GM12801 (cell line): Measurements from ENCODE around the gene RBPMS2.

Experiments
- TF ChIP-seq, protein P1 (sequence below): IDR thresholded peaks from one replicate; pipeline ENCODE4 v1.5.1; 2011; ENCODE audit warnings: control low read depth; ENCODE audit not compliant: insufficient read length; ENCODE audit errors: extremely low read depth

The RBPMS2 gene

DNA sequence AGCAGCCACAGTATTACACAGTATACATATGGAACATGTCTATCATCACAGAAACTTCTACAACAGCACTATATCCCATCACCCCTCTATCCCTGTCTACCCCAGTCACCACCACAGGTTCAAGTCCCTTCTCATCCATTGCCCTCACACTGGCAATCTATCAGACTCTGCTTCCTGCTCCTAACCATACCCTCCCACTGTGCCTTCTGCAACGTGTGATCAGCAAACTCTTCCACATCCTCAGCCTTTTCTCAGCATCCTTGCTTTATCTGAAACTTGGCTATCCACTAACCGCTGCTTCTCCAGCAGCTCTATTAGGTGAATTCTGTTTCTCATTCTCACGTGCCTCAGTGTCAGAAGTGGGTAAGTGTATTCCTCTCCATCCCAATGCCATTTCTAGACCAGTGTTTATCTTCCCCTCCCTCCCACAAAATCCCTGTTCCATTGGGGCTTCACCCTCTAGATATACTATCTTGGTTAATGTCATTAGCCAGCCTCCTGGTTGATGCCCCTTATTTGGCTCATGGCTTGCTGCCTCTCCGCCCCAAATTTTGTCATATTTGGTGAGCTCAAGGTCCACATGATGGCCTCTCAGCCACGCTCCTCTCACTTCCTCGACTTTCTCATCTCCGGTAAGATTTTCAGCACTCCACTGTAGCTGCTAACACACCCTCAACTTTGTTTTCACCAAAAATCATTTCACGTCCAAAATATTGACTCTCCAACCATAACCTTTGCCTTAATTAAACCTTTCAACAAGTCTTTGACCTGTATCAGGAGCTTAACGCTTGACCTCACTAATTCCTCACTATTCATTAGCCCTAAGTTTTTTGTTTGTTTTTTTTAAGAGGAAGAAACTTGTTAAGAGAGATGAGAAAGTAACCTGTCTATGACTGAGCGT, 69.1 kb downstream of the RBPMS2 start:
- TF ChIP-seq, protein P1, sequence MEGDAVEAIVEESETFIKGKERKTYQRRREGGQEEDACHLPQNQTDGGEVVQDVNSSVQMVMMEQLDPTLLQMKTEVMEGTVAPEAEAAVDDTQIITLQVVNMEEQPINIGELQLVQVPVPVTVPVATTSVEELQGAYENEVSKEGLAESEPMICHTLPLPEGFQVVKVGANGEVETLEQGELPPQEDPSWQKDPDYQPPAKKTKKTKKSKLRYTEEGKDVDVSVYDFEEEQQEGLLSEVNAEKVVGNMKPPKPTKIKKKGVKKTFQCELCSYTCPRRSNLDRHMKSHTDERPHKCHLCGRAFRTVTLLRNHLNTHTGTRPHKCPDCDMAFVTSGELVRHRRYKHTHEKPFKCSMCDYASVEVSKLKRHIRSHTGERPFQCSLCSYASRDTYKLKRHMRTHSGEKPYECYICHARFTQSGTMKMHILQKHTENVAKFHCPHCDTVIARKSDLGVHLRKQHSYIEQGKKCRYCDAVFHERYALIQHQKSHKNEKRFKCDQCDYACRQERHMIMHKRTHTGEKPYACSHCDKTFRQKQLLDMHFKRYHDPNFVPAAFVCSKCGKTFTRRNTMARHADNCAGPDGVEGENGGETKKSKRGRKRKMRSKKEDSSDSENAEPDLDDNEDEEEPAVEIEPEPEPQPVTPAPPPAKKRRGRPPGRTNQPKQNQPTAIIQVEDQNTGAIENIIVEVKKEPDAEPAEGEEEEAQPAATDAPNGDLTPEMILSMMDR, result no peak

GRCh38 chr15:64705006-64705405, 70.4 kb downstream of the RBPMS2 start:
- TF ChIP-seq, protein P1, result no peak

GRCh38 chr15:64703632-64703959, 71.8 kb downstream of the RBPMS2 start:
- TF ChIP-seq, protein P1, result no peak

- TF ChIP-seq, protein P1, result no peak
Observed at GRCh38 chr15:64702816-64703631, 72.4 kb downstream of the RBPMS2 start.

DNA sequence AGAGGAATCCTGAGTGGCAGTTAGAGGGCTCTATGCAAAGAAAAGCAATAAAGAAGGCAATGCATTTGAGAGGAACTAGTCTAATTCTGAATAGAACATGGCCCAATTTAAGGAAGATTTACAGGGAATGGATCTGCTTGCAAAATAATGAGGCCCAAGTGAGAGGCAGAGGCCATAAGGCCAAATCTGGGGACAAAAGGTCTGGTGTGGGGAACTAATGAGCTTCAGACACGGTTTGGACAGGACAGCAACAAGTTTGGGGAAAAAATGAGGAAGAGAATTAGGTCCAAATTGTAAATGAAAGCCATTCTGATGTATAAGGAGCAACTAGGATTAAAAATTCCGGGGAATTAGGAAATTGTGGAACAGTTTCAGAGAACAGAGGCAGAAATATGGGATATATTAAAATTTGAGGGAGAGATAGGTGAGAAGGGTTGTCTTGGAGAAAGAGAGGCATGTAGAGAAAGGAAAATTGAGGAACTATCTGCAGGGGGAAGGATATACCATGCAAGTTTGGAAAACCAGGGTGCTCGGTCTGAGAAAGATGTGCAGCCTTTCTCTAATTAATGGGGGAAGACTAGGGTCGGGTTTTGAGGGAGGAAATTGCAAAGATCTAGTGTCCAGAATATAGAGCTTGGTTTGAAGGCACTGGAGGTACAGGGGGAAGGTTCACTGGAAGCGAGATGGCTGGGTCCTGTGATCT, 73.8 kb downstream of the RBPMS2 start:
- TF ChIP-seq, protein P1, result no peak

GRCh38 chr15:64701051-64701450, 74.3 kb downstream of the RBPMS2 start:
- TF ChIP-seq, protein P1, result no peak
